ENCODE measurements around the gene RNU1-3.
"Not testable (repeated sequence)": the region's sequence is repeated elsewhere in the genome, so short reads cannot be mapped to it uniquely, and the experiment has no call there.

RNU1-3 gene

GRCh38 chr1:16666502-16667413, at the start of gene RNU1-3:
Gene RNU1-3 (minus strand): TSS chr1:16666948.
- DNase-seq = not testable (repeated sequence)

- DNase-seq = not testable (repeated sequence)
These were observed 46.7 kb upstream of the RNU1-3 start for GRCh38 chr1:16713480-16713879.

- DNase-seq = not testable (repeated sequence)
These were observed 46.2 kb upstream of the RNU1-3 start for GRCh38 chr1:16712984-16713383.

- DNase-seq = not testable (repeated sequence)
These were observed 45.8 kb upstream of the RNU1-3 start for GRCh38 chr1:16712582-16712981.

- not testable (repeated sequence) for DNase-seq
These were observed 45.4 kb upstream of the RNU1-3 start for GRCh38 chr1:16712131-16712530.

- not testable (repeated sequence) for DNase-seq
These were observed 43.9 kb upstream of the RNU1-3 start for GRCh38 chr1:16710618-16711017.

- not testable (repeated sequence) for DNase-seq
These were observed 42.9 kb upstream of the RNU1-3 start for GRCh38 chr1:16709659-16710087.

- DNase-seq = not testable (repeated sequence)
These were observed 42.0 kb upstream of the RNU1-3 start for GRCh38 chr1:16708704-16709103.

GRCh38 chr1:16707130-16708093, 40.7 kb upstream of the RNU1-3 start:
- DNase-seq = not testable (repeated sequence)

- DNase-seq = not testable (repeated sequence)
These were observed 39.6 kb upstream of the RNU1-3 start for GRCh38 chr1:16706302-16706701.

- not testable (repeated sequence) for DNase-seq
These were observed 37.9 kb upstream of the RNU1-3 start for GRCh38 chr1:16704502-16705100.

GRCh38 chr1:16704076-16704475, 37.3 kb upstream of the RNU1-3 start:
- not testable (repeated sequence) for DNase-seq

- DNase-seq = not testable (repeated sequence)
These were observed 36.9 kb upstream of the RNU1-3 start for GRCh38 chr1:16703602-16704001.

GRCh38 chr1:16703141-16703540, 36.4 kb upstream of the RNU1-3 start:
- DNase-seq = not testable (repeated sequence)

- DNase-seq = not testable (repeated sequence)
These were observed 35.5 kb upstream of the RNU1-3 start for GRCh38 chr1:16702280-16702679.

- DNase-seq = not testable (repeated sequence)
These were observed 34.4 kb upstream of the RNU1-3 start for GRCh38 chr1:16701189-16701588.

- not testable (repeated sequence) for DNase-seq
These were observed 33.6 kb upstream of the RNU1-3 start for GRCh38 chr1:16700138-16700895.

- not testable (repeated sequence) for DNase-seq
These were observed 32.7 kb upstream of the RNU1-3 start for GRCh38 chr1:16699440-16699839.

GRCh38 chr1:16697152-16697551, 30.4 kb upstream of the RNU1-3 start:
- not testable (repeated sequence) for DNase-seq

- DNase-seq = not testable (repeated sequence)
These were observed 29.9 kb upstream of the RNU1-3 start for GRCh38 chr1:16696507-16697150.

GRCh38 chr1:16694308-16694702, 27.6 kb upstream of the RNU1-3 start:
- DNase-seq = not testable (repeated sequence)
